GM06990 (cell line): ENCODE data around the gene TPCN1.

Source experiments
- DNase-seq: peaks from one replicate; pipeline ENCODE4 v3.0.0-alpha.2; 2011; ENCODE audit not compliant: insufficient read length; ENCODE audit errors: extremely low read depth
- H3K27me3 ChIP-seq: replicated peaks from 2 replicates; pipeline ENCODE4 v1.6.0; 2011; ENCODE audit warnings: low read length; ENCODE audit not compliant: control insufficient read depth, insufficient read depth
- H3K36me3 ChIP-seq: 2 replicates; pipeline ENCODE4 v1.5.1; 2011; ENCODE audit warnings: low read length; ENCODE audit not compliant: control insufficient read depth, insufficient read depth
- H3K4me3 ChIP-seq: replicated peaks from 2 replicates; pipeline ENCODE4 v1.5.1; 2011; ENCODE audit warnings: low read depth, mild to moderate bottlenecking, control low read depth, low read length
- TF ChIP-seq, protein P1 (sequence below): IDR thresholded peaks from 2 replicates; pipeline ENCODE4 v1.5.1; 2011; ENCODE audit warnings: low read length, control low read depth, mild to moderate bottlenecking, inconsistent platforms; ENCODE audit not compliant: insufficient read depth, poor library complexity, severe bottlenecking

TPCN1 gene

DNA sequence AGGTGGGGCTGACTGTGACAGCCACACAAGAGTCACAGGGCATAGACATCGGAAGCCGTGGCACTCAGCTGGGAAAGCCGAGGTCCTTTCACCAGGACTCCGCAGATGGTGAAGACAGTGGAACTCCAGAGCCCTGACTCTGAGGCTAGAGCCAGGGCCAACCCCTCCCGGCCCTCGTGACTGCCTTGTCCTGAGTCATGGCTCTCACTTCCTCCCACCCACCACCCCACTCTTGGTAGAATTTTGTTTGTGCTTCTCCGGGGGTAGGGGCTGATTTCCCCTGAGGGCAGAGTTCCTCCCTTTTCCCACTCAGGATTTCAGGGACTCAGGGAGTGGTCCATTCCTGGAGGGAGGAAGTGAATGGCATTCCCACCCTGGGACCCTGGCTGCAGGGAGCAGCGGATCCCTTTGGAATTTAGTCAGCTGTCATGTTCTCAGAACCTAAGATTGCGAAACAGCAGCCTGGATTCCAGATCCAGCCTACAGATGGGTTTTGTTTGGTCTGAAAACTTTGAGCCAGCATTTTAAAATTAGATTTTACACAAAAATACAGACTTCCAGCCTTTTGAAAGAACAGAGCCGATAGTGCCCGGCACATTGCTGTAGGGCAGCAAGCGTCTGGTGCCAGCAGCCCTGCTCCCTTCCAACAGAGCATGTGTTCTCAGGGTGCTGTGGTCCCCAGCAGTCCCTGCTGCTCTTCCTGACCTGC, 50.7 kb downstream of the TPCN1 start:
- Histone ChIP-seq H3K27me3 (no peaks in the 10 kb centered on the region), H3K36me3 (peaks cover 26% of the 10 kb centered on the region), H3K4me3 (no peak overlapping the region)
- DNase-seq = no peak
- TF ChIP-seq, protein P1, sequence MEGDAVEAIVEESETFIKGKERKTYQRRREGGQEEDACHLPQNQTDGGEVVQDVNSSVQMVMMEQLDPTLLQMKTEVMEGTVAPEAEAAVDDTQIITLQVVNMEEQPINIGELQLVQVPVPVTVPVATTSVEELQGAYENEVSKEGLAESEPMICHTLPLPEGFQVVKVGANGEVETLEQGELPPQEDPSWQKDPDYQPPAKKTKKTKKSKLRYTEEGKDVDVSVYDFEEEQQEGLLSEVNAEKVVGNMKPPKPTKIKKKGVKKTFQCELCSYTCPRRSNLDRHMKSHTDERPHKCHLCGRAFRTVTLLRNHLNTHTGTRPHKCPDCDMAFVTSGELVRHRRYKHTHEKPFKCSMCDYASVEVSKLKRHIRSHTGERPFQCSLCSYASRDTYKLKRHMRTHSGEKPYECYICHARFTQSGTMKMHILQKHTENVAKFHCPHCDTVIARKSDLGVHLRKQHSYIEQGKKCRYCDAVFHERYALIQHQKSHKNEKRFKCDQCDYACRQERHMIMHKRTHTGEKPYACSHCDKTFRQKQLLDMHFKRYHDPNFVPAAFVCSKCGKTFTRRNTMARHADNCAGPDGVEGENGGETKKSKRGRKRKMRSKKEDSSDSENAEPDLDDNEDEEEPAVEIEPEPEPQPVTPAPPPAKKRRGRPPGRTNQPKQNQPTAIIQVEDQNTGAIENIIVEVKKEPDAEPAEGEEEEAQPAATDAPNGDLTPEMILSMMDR = no peak

DNA sequence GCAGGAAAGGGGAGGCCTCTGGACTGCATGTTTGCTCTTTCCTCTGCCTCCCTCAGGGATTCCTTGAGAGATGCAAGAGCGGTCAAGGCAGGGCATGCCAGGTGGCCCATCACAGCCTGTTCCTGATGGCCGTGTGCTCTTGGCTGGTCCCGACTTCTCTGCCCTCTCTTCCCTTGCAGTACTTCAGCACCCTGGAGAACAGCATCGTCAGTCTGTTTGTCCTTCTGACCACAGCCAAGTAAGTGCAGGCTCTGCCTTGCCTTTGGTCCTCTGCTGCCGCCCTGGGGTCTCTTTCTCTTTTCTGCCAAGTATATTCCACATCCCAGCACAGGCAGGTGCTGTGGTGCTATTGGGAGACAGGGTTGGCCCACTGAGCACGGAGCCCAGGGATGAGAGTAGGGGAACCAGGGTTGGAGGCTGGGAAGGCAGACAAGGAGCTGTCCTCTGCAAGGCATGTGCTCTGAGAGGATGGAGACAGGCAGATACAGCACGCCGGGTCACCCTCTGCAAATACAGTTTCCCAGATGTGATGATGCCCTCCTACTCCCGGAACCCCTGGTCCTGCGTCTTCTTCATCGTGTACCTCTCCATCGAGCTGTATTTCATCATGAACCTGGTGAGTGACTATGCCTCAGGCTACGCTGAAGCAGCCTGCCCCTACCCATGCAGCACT, 51.9 kb downstream of the TPCN1 start:
- no peak overlapping the region for H3K4me3 ChIP-seq
- TF ChIP-seq, protein P1 = no peak
- DNase-seq = no peak
- H3K27me3 ChIP-seq = no peaks in the 10 kb centered on the region
- peaks cover 22% of the 10 kb centered on the region for H3K36me3 ChIP-seq

DNA sequence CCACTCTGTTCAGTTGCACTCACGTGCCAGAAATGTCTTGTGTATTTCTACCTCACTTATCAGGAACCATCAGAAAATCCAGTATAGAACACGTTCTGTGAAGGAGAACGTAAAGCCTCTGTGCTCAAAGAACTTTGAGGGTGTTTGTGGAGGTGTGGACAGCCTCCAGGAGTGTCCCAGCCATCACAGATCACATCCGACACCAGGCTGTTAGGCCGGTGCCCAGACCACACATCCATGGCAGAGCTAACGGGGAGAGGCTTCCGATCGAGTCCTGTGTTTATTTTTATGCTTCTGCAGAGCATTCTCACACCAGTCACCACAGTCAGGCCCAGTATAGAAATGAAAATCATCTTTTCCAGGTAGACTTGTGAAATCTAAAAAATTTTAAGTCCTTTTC, 53.6 kb downstream of the TPCN1 start:
- no peak for DNase-seq

DNA sequence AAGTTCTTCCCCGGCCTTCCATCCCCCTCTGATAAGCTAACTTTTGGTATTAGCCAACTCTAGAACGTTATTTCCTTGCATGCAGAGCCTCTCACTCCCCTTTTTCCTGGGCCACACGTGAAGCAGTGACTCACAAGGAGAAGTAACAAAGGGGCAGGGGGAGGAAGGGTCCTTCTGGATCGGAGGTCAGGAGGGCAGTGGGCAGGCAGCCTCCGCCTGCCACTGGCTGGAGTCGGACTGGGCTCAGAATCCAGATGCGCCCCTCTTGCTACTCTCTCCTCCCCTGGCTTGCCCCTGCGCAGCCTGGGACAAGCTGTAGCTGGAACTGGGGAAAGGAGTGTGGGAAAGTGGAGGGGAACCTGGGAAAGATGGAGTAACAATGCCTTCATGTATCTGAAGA, 55.0 kb downstream of the TPCN1 start:
- DNase-seq = no peak
- no peaks in the 10 kb centered on the region for H3K27me3 ChIP-seq
- H3K4me3 ChIP-seq = no peak overlapping the region
- TF ChIP-seq, protein P1 = no peak
- peaks cover 16% of the 10 kb centered on the region for H3K36me3 ChIP-seq

More for the DNA sequence above, 53.6 kb downstream of the TPCN1 start:
- H3K36me3 ChIP-seq = peaks cover 14% of the 10 kb centered on the region
- TF ChIP-seq, protein P1 = no peak
- H3K27me3 ChIP-seq = no peaks in the 10 kb centered on the region
- H3K4me3 ChIP-seq = no peak overlapping the region

DNA sequence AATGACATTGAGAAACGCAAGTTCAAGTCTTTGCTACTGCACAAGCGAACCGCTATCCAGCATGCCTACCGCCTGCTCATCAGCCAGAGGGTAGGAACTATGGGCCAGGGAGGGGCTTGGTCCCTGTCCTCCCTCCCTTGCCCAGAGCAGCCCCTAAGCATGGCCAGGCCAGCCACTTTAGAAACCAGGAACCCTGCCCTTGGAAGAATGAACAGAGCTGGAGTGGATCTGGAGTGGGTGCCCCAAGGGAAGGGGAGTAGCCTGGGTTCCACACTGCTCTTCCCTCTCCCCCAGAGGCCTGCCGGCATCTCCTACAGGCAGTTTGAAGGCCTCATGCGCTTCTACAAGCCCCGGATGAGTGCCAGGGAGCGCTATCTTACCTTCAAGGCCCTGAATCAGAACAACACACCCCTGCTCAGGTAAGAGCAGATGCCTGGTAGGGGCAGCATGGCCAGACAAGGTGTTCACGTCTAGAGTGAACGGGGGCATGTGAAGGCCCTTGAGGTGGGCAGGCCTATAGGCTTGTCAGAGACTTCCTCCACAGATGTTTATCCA, 55.8 kb downstream of the TPCN1 start:
- no peak overlapping the region for H3K4me3 ChIP-seq
- H3K27me3 ChIP-seq = no peaks in the 10 kb centered on the region
- DNase-seq = no peak
- peaks cover 16% of the 10 kb centered on the region for H3K36me3 ChIP-seq
- TF ChIP-seq, protein P1 = no peak
